B cell (primary cell): ENCODE results near the gene DNASE2B.

Experiments
- EZH2 ChIP-seq: IDR thresholded peaks from 2 replicates; pipeline ENCODE4 v1.6.1; 2012; ENCODE audit warnings: borderline replicate concordance, low read depth, mild to moderate bottlenecking, moderate library complexity, low read length; ENCODE audit not compliant: insufficient read depth, poor library complexity, severe bottlenecking
- TF ChIP-seq, protein P1 (sequence below): fragments of 200-600 bp; IDR thresholded peaks from one replicate; pipeline ENCODE4 v1.8.0; 2022; ENCODE audit warnings: antibody characterized with exemption, mild to moderate bottlenecking

DNA sequence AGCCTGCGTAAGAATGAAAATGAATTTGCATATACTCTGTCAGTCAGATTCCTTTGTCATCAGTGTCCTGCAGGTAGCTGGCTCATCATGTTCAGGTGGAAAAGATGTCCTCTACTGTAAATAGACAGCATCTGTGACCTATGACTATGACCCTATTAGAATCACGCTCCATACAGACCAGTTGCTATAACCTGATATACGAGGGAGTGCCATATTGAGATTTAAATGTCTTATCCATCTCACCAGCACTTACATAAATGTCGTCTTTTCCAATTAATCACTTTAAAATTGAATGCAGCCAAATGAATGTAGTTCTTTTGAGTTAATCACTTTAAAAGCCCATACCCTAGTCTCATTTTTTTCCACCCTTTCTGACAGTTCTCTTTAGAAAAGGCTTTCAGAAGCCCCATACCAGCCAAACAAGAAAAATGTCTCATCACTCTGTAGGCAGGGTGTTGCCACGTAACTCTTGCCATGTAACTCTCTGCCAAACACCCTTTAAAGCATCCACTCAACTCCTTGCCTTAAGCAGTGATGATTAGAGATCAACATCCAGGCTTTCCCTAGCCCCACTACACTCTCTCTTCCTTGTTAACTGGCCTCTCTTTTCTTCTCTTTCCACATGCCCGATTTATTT is 26.3 kb downstream of the DNASE2B start:
- TF ChIP-seq, protein P1, sequence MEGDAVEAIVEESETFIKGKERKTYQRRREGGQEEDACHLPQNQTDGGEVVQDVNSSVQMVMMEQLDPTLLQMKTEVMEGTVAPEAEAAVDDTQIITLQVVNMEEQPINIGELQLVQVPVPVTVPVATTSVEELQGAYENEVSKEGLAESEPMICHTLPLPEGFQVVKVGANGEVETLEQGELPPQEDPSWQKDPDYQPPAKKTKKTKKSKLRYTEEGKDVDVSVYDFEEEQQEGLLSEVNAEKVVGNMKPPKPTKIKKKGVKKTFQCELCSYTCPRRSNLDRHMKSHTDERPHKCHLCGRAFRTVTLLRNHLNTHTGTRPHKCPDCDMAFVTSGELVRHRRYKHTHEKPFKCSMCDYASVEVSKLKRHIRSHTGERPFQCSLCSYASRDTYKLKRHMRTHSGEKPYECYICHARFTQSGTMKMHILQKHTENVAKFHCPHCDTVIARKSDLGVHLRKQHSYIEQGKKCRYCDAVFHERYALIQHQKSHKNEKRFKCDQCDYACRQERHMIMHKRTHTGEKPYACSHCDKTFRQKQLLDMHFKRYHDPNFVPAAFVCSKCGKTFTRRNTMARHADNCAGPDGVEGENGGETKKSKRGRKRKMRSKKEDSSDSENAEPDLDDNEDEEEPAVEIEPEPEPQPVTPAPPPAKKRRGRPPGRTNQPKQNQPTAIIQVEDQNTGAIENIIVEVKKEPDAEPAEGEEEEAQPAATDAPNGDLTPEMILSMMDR: no peak
- no peak for TF ChIP-seq EZH2
